Adrenal gland (tissue), 5 donors: ENCODE data around the gene CUL2.

Experiments used
- CTCF ChIP-seq, 6 experiments: fragments of 450-650 bp in 4 of 6; fragments of 200-600 bp in 2 of 6; sonication (generic) in 1 of 6; IDR thresholded peaks; 1 replicate in 5 of 6; 2 replicates in 1 of 6; pipeline versions ENCODE4 v1.5.1 to v1.8.0; 2016 to 2021; ENCODE audit warnings: antibody characterized with exemption in 6 of 6, mild to moderate bottlenecking in 2 of 6, moderate library complexity in 1 of 6
- POLR2A ChIP-seq, 2 donors: fragments of 450-650 bp; IDR thresholded peaks; one replicate each; pipeline ENCODE4 v1.6.1; 2017; ENCODE audit warnings: antibody characterized with exemption in 2 of 2, mild to moderate bottlenecking in 2 of 2, moderate library complexity in 1 of 2
- donor health status: DM: no; HTN: no; CAD: no.

GRCh38 chr10:35005868-35006267 is 84.3 kb downstream of the CUL2 start:
- no peak for TF ChIP-seq CTCF (IDR thresholded peaks at IDR 0.05)
- no peak for TF ChIP-seq POLR2A (IDR thresholded peaks at IDR 0.05)
